Dedifferentiated amniotic fluid mesenchymal stem cell (primary cell): ENCODE data around the gene PRR3.

Experiments used
- DNase-seq: peaks from one replicate; pipeline ENCODE4 v3.0.0-alpha.2; 2016; ENCODE audit errors: extremely low spot score

The PRR3 gene

DNA sequence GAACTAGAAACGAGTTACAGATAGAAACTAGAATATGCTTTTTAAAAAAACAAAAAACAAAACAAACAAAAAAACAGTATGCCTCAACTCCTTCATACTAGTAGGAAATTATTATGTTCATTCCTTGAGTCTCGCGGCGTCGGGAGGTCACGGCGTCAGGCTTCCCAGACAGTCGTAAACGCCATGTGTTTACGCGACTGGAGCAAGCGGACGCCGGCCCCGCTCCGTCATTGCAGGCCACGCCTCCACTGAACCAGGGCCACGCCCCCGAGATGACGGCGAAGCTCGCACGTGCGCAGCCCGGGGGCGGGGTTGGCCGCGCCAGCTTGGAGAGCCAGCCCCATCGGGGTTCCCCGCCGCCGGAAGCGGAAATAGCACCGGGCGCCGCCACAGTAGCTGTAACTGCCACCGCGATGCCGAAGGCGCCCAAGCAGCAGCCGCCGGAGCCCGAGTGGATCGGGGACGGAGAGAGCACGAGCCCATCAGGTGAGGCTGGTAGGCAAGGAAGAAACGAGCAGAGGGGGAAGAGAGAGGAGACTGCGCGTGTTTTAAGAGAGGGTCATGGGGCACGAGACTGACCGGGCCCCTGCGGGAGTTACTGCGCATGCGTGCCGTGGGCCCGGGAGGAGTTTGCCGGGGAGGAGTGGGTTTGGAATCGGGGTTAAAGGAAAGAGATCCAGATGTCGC is 14.1 kb downstream of the PRR3 start, which contains the start of gene ABCF1:
ABCF1 (plus strand) TSS at position 368 of the 687 bp plus-strand sequence; CDS start at position 414, 46 bp downstream.
- DNase-seq: peak; percentile 95

DNA sequence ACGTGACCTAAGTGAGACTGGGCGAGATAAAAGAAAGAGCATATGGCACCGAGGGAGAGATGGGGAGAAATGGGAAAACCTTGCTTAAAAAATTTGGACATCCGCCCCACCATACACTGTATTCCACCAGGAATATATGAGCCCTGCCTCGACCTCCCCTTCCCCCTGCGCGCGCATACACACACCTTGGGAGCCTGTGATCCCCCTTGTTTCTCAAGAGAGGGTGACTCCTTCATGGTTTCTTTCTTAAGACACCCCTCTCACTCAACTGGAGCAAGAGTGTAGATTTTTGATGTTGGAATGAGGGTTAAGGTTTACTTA is 14.6 kb downstream of the PRR3 start:
- no peak for DNase-seq

DNA sequence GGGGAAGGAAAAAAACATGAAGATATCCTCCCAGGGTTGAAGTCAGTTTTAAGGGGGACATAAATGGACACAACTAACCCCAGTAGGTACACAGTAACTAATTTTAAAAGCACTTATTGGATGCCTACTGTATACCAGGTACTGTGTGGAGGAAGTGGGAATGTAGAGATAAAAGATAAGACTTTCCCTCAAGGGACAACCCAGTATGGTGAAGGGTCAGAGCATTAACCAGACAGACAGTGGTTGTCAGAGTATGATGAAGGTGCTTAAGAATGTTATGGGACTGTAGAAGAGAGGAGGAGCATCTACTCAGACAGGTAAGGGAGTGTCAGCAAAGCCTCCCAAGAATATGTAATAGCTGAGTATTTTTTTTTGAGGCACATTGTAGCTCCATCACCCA is 15.1 kb downstream of the PRR3 start:
- no peak for DNase-seq

DNA sequence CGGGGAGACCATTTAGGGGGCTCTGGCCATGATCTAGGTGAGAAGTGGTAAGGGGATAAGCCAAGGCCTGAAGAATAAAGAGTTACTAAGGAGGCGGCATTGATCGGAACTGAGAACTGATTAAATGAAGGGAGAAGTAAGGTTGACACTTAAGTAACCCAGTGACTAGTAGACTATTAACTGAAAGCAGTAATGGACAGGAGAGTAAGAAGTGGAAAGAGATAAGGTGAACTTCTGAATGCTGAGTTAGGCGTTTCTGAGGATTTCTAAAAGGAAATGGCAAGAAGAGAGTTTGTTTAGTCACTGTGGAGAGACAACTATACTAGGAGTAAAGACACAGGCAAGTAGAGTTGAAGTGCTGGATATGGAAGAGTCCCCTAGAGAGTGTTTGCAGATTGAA is 16.0 kb downstream of the PRR3 start:
- no peak for DNase-seq

DNA sequence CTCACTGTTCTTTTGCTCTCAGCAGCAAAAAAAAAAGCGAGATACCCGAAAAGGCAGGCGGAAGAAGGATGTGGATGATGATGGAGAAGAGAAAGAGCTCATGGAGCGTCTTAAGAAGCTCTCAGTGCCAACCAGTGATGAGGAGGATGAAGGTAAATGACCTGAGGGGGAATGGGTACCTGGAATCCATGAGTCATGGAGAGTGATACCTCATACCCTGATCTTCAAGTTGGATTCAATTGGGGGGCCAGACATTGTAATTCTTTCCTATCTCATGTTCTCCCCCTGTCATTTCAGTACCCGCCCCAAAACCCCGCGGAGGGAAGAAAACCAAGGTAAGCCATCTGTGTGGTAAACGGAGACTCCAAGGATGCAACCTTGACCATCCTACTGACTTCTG is 21.0 kb downstream of the PRR3 start:
- no peak for DNase-seq

DNA sequence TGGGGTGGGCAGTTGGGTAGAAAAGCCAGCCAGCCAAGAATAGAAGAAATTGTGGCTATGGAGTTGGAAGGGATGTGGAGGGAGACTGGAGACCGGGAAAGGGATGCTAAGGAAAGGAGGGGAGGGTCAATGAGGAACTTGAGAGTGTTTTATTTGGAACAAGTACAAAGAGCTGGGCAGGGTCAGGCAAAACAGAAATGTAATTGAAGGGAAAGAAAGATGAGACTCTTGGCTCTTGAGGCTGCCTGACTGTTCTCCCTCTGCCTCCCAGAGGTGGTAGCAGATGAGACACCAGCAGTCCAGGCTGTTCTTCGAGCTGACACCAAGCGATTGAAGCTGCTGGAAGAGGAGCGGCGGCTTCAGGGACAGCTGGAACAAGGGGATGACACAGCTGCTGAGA is 26.8 kb downstream of the PRR3 start:
- no peak for DNase-seq

DNA sequence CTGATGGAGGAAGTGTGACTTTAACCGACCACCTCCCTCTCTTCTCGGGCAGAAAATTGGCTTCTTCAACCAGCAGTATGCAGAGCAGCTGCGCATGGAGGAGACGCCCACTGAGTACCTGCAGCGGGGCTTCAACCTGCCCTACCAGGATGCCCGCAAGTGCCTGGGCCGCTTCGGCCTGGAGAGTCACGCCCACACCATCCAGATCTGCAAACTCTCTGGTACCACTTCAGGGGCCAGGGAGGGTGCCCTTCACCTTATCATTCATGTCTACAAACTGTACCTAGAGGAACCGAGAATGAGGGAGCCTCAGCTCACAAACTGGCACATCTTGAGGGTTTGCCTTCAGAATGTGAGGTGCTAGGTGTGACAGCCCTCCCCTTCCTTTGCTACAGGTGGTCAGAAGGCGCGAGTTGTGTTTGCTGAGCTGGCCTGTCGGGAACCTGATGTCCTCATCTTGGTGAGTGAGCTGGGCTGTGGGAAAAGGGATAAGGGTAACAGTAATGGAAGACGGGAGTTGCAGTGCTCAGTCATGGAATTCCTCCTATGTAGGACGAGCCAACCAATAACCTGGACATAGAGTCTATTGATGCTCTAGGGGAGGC is 32.8 kb downstream of the PRR3 start:
- no peak for DNase-seq

DNA sequence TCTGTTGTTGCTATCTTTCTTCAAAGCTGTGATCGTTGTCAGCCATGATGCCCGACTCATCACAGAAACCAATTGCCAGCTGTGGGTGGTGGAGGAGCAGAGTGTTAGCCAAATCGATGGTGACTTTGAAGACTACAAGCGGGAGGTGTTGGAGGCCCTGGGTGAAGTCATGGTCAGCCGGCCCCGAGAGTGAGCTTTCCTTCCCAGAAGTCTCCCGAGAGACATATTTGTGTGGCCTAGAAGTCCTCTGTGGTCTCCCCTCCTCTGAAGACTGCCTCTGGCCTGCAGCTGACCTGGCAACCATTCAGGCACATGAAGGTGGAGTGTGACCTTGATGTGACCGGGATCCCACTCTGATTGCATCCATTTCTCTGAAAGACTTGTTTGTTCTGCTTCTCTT is 33.4 kb downstream of the PRR3 start:
- no peak for DNase-seq

DNA sequence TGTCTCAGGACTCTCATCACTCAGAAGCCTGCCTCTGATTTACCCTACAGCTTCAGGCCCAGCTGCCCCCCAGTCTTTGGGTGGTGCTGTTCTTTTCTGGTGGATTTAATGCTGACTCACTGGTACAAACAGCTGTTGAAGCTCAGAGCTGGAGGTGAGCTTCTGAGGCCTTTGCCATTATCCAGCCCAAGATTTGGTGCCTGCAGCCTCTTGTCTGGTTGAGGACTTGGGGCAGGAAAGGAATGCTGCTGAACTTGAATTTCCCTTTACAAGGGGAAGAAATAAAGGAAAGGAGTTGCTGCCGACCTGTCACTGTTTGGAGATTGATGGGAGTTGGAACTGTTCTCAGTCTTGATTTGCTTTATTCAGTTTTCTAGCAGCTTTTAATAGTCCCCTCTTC is 33.9 kb downstream of the PRR3 start:
- peak; percentile 45 for DNase-seq

DNA sequence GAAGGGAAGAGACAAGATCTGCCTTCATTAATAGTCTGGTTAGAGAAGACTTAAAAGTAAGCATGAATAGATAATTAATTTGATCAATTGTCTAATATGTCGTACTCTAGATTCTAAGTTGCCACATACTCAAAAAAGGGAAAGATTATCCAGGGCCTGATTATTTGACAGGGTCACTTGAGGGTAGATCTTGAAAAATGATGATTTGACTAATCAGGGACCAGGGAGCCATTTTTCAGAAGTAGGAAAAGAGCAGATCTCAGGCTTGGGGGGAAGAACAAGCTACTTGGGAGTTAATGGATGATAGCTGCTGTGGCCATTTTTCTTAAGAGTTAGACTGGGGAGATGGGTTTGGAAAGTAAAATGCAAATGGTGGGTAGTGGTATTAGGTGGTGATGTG is 35.2 kb downstream of the PRR3 start:
- DNase-seq: no peak

DNA sequence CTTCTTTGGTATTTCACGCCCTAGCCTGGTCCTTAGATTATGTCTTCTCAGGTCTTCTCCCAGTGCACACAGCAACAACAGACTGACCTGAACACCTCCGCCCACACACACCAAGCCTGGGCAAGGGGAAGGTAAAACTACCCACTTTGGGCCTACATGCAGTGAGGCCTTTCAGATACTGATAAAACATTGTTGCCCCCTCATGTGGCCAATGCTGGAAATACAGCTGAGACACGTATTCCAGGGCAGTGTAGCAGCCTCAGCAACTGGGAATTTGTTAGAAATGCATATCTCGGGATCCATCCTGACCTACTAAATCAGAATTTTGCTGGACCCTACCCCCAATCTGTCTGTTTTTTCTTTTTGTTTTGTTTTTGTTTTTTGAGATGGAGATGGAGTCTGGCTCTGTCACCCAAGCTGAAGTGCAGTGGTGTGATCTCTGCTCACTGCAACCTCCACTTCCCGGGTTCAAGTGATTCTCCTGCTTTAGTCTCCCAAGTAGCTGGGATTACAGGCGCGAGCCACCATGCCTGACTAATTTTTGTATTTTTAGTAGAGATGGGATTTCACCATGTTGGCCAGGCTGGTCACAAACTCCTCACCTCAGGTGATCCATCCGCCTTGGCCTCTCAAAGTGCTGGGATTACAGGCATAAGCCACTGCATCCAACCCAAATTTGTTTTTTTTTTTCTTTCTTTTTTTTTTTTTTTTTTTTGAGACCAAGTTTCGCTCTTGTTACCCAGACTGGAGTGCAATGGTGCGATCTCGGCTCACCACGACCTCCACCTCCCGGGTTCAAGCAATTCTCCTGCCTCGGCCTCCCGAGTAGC is 40.4 kb downstream of the PRR3 start:
- peak; percentile 74 for DNase-seq

DNA sequence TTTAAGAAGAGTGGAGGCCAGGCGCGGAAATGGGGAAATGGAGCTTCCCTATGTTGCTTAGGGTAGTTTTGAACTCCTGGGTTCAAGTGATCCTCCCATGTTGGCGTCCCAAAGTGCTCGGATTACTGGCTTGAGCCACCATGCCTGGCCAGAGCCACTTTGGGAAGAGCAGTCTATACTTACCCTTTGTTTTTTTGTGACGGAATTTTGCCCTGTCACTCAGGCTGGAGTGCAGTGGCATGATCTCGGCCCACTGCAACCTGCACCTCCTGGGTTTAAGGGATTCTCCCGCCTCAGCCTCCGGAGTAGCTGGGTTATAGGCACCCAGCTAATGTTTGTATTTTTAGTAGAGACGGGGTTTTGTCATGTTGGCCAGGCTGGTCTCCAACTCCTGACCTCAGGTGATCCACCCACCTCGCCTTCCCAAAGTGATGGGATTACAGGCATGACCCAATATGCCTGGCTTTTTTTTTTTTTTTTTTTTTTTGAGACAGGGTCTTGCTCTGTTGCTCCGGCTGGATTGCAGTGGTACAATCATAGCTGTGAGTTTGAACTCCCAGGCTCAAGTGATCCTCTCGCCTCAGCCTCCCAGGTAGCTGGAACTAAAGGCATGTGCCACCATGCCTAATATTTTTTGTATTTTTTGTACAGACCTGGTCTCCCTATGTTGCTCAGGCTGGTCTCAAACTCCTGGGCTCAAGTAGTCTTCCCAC is 42.0 kb downstream of the PRR3 start:
- DNase-seq: no peak

DNA sequence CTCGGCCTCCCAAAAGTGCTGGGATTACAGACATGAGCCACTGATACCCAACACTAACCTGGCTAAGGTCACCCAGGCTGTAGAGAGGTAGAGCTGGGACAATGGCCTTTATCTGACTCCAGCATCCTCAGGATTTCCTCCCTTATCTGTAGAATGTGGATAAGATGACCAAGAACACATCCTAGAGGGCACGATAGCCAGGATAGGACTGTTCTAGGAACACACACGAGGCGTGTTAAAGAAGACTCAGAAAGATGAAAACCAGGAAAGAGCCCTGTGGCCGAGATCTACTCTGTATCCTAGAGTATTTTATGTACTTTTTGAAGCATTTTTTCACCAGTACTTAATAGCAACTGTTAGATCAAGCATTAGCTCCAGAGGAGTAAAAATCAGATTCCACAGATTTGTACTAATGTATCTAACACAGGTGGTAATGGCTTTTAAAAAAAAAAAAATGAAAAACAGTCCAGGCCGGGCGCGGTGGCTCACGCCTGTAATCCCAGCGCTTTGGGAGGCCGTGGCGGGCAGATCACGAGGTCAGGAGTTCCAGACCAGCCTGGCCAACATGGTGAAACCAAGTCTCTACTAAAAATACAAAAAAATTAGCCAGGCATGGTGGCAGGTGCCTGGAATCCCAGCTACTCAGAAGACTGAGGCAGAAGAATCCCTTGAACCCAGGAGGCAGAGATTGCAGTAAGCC is 42.7 kb downstream of the PRR3 start:
- no peak for DNase-seq

DNA sequence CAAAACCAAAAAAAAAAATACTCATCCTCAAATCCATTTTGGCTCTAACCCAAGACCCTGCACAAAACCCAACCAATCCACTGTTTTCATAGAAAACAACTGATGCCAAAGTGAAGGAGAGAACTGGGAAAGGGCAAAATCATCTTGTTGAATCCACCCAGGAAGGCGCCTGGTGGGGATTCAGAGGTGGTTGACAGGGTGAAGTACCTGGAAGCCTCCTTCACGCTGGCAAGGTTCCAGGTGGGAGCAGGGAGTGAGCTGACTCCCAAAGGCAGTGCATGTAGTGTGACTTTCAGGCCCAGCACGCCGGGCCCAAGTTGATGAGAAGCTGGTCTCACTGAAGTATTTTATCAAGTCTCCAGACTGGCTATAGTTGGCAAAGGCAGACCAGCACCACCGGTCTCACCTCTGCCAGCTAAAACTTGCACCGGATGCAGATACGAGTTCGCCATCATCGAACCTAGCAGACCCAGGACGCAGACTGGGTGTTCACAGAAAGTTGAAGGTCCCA is 43.4 kb downstream of the PRR3 start:
- DNase-seq: no peak

DNA sequence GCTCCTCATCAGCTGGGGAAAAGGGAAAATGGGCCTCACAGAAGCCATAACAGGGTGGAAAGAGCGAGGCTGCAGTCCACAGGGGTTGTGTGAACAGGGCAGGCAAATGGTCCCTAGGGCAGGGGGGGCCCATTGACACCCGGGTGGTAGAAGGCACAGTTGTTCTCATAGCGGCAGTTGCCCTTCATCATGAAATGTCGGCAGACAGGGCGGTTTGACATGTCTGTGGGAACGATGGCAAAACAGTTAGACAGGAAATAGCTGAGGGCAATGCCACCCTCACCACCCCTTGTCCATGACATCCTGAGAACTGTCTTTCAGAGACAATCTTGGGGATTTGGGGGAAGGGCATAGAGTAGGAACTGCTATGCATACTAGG is 44.3 kb downstream of the PRR3 start:
- DNase-seq: no peak

DNA sequence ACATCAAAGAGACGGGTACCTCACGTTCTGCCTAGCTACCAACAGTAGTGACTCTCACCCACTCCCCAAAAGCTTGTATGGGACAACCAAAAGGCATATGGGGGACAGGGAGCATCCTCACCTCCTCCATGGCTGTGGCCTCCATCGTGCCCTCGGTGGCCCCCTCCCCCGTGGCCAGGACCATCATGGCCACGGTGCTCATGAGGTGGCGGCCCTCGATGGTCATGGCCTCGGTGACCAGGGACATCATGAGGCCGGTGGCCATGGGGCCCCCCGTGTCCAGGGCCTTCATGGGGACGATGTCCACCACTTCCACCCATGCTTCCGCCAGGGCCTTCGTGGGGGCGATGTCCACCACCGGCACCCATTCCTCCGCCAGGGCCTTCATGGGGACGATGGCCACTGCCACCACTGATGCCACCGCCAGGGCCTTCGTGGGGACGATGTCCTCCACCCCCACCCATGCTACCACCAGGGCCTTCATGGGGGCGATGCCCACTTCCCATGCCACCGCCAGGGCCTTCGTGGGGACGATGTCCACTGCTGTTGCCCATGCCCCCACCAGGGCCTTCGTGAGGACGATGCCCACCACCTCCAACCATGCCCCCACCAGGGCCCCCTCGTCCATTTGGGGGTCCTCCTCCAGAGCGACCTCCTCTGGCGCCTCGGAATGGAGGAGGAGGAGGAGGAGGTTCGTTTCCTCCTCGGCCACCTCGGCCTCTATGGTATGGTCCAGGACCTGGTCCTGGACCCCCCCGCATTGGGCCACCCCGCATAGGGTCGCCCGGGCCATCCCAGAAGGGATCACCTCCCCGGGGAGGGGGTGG is 44.9 kb downstream of the PRR3 start:
- no peak for DNase-seq

DNA sequence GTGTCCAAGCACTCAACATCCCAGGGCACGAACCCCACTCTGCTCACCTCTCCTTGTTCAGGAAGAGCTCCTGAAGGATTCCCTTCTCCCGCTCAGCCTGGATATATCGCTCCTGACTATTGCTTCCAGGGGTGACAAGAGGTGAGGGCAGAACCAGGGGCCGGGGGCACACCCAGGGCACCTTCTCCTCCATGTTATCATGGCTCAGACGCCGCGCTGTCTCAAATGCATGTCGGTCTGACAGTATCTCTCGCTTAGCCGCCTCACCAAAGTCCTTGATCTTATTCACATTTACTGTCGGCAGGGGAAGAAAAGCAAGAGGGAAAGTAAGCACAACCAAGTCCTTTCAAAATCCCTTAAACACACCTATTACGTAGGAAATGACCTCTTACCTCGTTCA is 46.9 kb downstream of the PRR3 start:
- no peak for DNase-seq

DNA sequence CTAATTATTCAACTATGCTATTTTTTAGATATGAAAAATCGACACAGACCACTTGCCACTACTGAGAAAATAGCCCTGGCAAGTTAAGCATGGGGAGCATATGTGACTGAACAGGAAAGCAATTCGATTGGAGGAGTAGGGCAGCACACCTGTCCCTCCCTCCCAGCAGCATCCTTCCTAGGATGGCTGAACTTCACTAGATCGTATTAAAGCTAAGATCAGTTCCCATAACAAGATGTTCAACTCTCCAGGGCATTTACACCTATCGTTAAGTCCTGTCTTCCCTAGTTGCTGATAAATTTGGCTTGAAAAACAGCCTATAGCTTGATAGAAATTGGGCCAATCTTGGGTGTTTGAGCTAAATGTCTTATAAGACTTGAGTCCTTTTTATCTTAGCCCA is 53.0 kb downstream of the PRR3 start:
- DNase-seq: no peak

DNA sequence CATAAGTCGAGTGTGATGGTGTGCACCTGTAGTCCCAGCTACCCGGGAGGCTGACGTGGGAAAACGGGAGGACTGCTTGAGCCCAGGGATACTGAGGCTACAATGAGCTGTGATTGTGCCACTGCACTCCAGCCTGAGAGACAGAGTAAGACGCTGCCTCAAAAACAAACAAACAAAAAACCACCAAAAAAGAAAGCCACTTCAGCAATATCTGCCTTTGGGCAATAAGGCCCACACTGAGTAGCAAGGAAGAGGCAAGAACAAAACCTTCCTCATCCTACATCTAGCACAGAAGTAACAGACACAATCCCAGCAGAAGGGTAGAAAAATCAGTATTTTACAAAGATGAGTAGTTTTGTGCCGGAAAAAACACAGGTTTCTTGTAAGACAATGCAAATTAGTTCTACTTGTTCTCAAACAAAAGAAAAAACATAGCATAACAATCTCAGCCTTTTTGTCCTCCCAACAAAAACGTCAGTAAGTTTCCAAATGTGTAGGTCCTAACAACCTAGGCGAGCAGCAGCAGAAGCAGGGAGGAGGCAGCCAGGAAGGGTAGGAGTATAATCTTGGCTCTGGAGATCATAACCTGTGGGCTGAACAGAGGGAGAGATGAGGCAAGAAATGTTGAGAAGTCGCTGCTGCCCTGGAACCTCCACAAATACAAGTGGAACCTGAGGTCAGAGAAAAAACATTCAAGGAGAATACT is 54.2 kb downstream of the PRR3 start:
- no peak for DNase-seq

DNA sequence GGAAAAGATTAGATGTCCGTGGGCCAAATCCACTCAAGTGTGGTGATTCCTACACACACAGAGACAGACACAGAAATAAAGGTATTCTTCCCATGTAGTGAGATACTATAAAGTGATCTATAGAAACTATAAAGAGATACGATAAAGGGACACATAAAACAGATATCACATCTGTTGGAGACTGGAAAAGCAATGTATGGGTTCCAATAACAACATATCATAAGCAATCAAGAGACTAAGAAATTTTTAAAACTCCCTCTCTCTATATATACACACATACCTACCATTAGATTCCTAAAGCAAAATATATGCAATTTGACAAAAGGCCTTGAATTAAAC is 54.7 kb downstream of the PRR3 start:
- DNase-seq: no peak
